CD14-positive monocyte (primary cell): ENCODE data around the gene HHIP. TPM values are rescaled to one million over a fixed set of nuclear protein-coding genes. Genes with fewer than 3 reads are reported as not detected.
A peak's percentile ranks its signal among the peaks of the same experiment; 100 is the strongest.

Source experiments
- DNase-seq, 3 donors: peaks; one replicate each; pipeline ENCODE4 v3.0.0-alpha.2; 2011 to 2022
- H2AFZ ChIP-seq: 2 replicates; pipeline ENCODE4 v1.6.0; 2012; ENCODE audit warnings: mild to moderate bottlenecking, low read depth, low read length, inconsistent platforms; ENCODE audit not compliant: insufficient read depth, poor library complexity, severe bottlenecking
- H3K27ac ChIP-seq, 2 donors: 1 replicate in 1 of 2; 2 replicates in 1 of 2; pipeline ENCODE4 v1.5.1; 2012 to 2013; ENCODE audit warnings: low read length in 2 of 2, control low read depth in 1 of 2, inconsistent platforms in 1 of 2, low read depth in 1 of 2, mild to moderate bottlenecking in 1 of 2
- H3K27me3 ChIP-seq, 2 donors: one replicate each; pipeline versions ENCODE4 v1.6.0 to v1.6.1; 2011 to 2013; ENCODE audit warnings: low read length in 2 of 2; ENCODE audit not compliant: control insufficient read depth in 2 of 2, insufficient read depth in 2 of 2
- H3K36me3 ChIP-seq, 2 donors: replicated peaks in 1 of 2; 1 replicate in 1 of 2; 2 replicates in 1 of 2; pipeline versions ENCODE4 v1.5.1 to v1.6.1; 2012 to 2013; ENCODE audit warnings: low read length in 2 of 2, control low read depth in 1 of 2, inconsistent platforms in 1 of 2, mild to moderate bottlenecking in 1 of 2; ENCODE audit not compliant: insufficient read depth in 2 of 2, control insufficient read depth in 1 of 2
- H3K4me1 ChIP-seq, 2 donors: 1 replicate in 1 of 2; 2 replicates in 1 of 2; pipeline versions ENCODE4 v1.5.1 to v1.6.1; 2012 to 2013; ENCODE audit warnings: low read length in 2 of 2, control low read depth in 1 of 2, inconsistent platforms in 1 of 2, mild to moderate bottlenecking in 1 of 2, moderate library complexity in 1 of 2; ENCODE audit not compliant: insufficient read depth in 2 of 2, control insufficient read depth in 1 of 2
- H3K4me2 ChIP-seq: replicated peaks from 2 replicates; pipeline ENCODE3; 2012; ENCODE audit warnings: low read length, moderate library complexity, mild to moderate bottlenecking; ENCODE audit not compliant: poor library complexity, severe bottlenecking; ENCODE audit errors: extremely low read depth
- H3K4me3 ChIP-seq, 3 experiments: fragments of 200-600 bp in 1 of 3; sonication (generic) in 1 of 3; replicated peaks in 1 of 3; 1 replicate in 2 of 3; 2 replicates in 1 of 3; pipeline ENCODE4 v1.5.1; 2011 to 2013; ENCODE audit warnings: low read length in 3 of 3, mild to moderate bottlenecking in 3 of 3, control low read depth in 2 of 3, low read depth in 2 of 3, inconsistent platforms in 1 of 3, moderate library complexity in 1 of 3
- H3K79me2 ChIP-seq: 2 replicates; pipeline ENCODE4 v1.6.0; 2012; ENCODE audit warnings: mild to moderate bottlenecking, control low read depth, inconsistent platforms, low read length, moderate library complexity; ENCODE audit not compliant: insufficient read depth
- H3K9ac ChIP-seq: 2 replicates; pipeline ENCODE4 v1.6.0; 2017; ENCODE audit warnings: low read length, mild to moderate bottlenecking; ENCODE audit not compliant: insufficient read depth, poor library complexity, severe bottlenecking
- H3K9me3 ChIP-seq, 2 donors: replicated peaks in 1 of 2; 1 replicate in 1 of 2; 2 replicates in 1 of 2; pipeline versions ENCODE4 v1.5.1 to v1.6.1; 2012 to 2013; ENCODE audit warnings: low read length in 2 of 2, control low read depth in 1 of 2; ENCODE audit not compliant: control insufficient read depth in 1 of 2, insufficient read depth in 1 of 2
- H4K20me1 ChIP-seq: 2 replicates; pipeline ENCODE4 v1.6.0; 2012; ENCODE audit warnings: mild to moderate bottlenecking, low read length, control low read depth, moderate library complexity; ENCODE audit not compliant: insufficient read depth
- H3K27ac Mint-ChIP-seq, 7 donors: one replicate each; pipeline ENCODE4 v1.8.0; 2020; ENCODE audit warnings: mild to moderate bottlenecking in 7 of 7, mixed read lengths in 7 of 7, moderate library complexity in 6 of 7, inconsistent platforms in 2 of 7
- H3K27me3 Mint-ChIP-seq, 3 donors: one replicate each; pipeline ENCODE4 v1.8.0; 2021 to 2022; ENCODE audit warnings: low read depth in 3 of 3, mild to moderate bottlenecking in 3 of 3, mixed read lengths in 3 of 3, moderate library complexity in 3 of 3, inconsistent platforms in 1 of 3
- H3K36me3 Mint-ChIP-seq, 2 donors: one replicate each; pipeline ENCODE4 v1.8.0; 2020; ENCODE audit warnings: mixed read lengths in 2 of 2, inconsistent platforms in 1 of 2, mild to moderate bottlenecking in 1 of 2
- H3K4me1 Mint-ChIP-seq: one replicate; pipeline ENCODE4 v1.8.0; 2020; ENCODE audit warnings: mild to moderate bottlenecking, mixed read lengths
- H3K4me3 Mint-ChIP-seq, 2 donors: one replicate each; pipeline ENCODE4 v1.8.0; 2020; ENCODE audit warnings: mild to moderate bottlenecking in 2 of 2, mixed read lengths in 2 of 2, moderate library complexity in 1 of 2
- H3K9me3 Mint-ChIP-seq, 7 donors: one replicate each; pipeline ENCODE4 v1.8.0; 2020 to 2022; ENCODE audit warnings: mixed read lengths in 7 of 7, mild to moderate bottlenecking in 6 of 7, moderate library complexity in 6 of 7, inconsistent platforms in 2 of 7
- CTCF ChIP-seq: fragments of 200-600 bp; IDR thresholded peaks from one replicate; pipeline ENCODE4 v1.8.0; 2022; ENCODE audit warnings: antibody characterized with exemption, mild to moderate bottlenecking
- WGBS: methylation state at CpG from one replicate; pipeline ENCODE4 v1.1.5; 2013; ENCODE audit warnings: missing lambda C conversion rate; ENCODE audit not compliant: insufficient coverage; 5-methylcytosine and 5-hydroxymethylcytosine counted together
- intact Hi-C, 2 donors: fragments of 100-400 bp; cut with micrococcal nuclease; formaldehyde crosslinking; loops; one replicate each; pipeline versions ENCODE4 v1.15.0 to v1.15.1; 2023
- polyA plus RNA-seq, 3 donors: library from polyadenylated mRNA; depleted of rRNA in 1 of 3; unstranded in 2 of 3; stranded (reverse) in 1 of 3; fragments of 300-500 nt in 2 of 3; fragments of >200 nt in 1 of 3; fragmentation: Illumina TruSeq in 2 of 3; gene quantifications; 1 replicate in 2 of 3; 2 replicates in 1 of 3; pipeline ENCODE4 v1.2.3, GENCODE V29; 2012 to 2021

Gene HHIP
- polyA plus RNA-seq, 3 donors: not detected

- Histone ChIP-seq H3K4me2 (no peak overlapping the region), H3K4me3 (no peak overlapping the region), H3K27ac (no peak overlapping the region), H3K36me3 (no peaks in the 10 kb centered on the region), H3K9ac (no peak overlapping the region), H3K27me3 (no peaks in the 10 kb centered on the region), H2AFZ (no peak overlapping the region), H4K20me1 (no peaks in the 10 kb centered on the region), H3K9me3 (no peaks in the 10 kb centered on the region), H3K79me2 (no peaks in the 10 kb centered on the region), H3K4me1 (no peaks in the 10 kb centered on the region)
- Mint-ChIP-seq H3K4me1 (no peaks in the 10 kb centered on the region), H3K9me3 (peaks cover 0 to 3% (median 0%) of the 10 kb centered on the region in 7 donors), H3K27ac (peak overlapping the region in 1 of 7 donors; percentile 80), H3K4me3 (no peak overlapping the region), H3K27me3 (no peaks in the 10 kb centered on the region), H3K36me3 (no peaks in the 10 kb centered on the region)
- no peak for DNase-seq
- TF ChIP-seq CTCF: no peak
- WGBS: no CpG with 5 or more reads among the region's 2 CpGs
- intact Hi-C loops: no loop called here
Measured at GRCh38 chr4:144709159-144709558, 63.2 kb downstream of the HHIP start.

DNA sequence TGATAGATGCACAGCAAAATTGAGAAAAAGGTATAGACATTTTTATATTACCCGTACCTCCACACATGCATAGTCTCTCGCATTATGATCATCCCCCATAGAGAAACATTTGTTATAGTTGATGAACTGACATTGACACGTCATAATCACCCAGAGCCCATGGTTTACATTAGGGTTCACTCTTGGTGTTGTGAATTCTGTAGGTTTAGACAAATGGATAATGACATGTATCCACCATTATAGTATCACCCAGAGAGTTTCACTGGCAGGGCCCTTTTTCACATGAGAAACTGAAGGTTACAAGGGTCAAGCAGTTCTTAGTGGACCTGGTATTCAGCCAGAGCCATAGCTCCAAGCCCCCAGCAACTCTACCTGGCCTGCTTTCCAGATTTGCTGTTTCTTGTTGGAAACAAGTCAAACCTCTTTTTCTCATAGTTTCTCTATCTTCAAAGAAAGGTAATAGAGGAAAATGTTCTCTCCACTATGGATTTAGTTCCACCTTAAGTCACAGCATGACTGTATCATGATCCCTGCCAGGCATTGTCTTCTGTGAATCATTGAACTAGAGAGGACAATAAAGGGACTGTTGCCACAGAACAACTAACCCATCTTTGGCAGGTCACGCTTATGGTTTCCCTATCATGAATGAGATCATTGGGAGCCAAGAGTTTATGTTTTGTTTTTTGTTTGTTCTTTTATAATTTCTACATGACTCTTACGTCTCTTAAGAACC is 64.0 kb downstream of the HHIP start:
- Histone ChIP-seq H3K27me3 (no peaks in the 10 kb centered on the region), H3K79me2 (no peaks in the 10 kb centered on the region), H3K4me3 (no peak overlapping the region), H3K4me1 (no peaks in the 10 kb centered on the region), H2AFZ (no peak overlapping the region), H3K27ac (no peak overlapping the region), H3K4me2 (no peak overlapping the region), H4K20me1 (no peaks in the 10 kb centered on the region), H3K9me3 (no peaks in the 10 kb centered on the region), H3K9ac (no peak overlapping the region), H3K36me3 (no peaks in the 10 kb centered on the region)
- whole genome bisulfite sequencing: no CpG with 5 or more reads among the region's 5 CpGs
- intact Hi-C loops: no loop called here
- DNase-seq: no peak
- H3K9me3 Mint-ChIP-seq: peaks cover 0 to 3% (median 0%) of the 10 kb centered on the region in 7 donors
- no peaks in the 10 kb centered on the region for H3K36me3 Mint-ChIP-seq
- H3K27ac Mint-ChIP-seq: no peak overlapping the region
- no peaks in the 10 kb centered on the region for H3K4me1 Mint-ChIP-seq
- no peaks in the 10 kb centered on the region for H3K27me3 Mint-ChIP-seq
- TF ChIP-seq CTCF: no peak
- H3K4me3 Mint-ChIP-seq: no peak overlapping the region
